Astrocyte (in vitro differentiated cells and primary cell): ENCODE measurements around the gene LZTR1. TPM values are rescaled to one million over a fixed set of nuclear protein-coding genes. Genes with fewer than 3 reads are reported as not detected.

Experiments
- DNase-seq: peaks from one replicate; pipeline ENCODE4 v3.0.0-alpha.2; 2010; ENCODE audit warnings: low read depth
- FAIRE-seq: peaks from 2 replicates; lab custom pipeline; 2011; peaks lifted over from hg19 to GRCh38; lab: Jason Lieb, UNC
- H2AFZ ChIP-seq: 2 replicates; pipeline ENCODE4 v1.6.0; 2012; ENCODE audit warnings: low read depth, low read length, inconsistent platforms
- H3K27ac ChIP-seq: 2 replicates; pipeline ENCODE4 v1.5.1; 2011; ENCODE audit warnings: low read depth, low read length, inconsistent platforms
- H3K27me3 ChIP-seq: 2 replicates; pipeline ENCODE4 v1.6.0; 2011; ENCODE audit warnings: low read length, inconsistent platforms; ENCODE audit not compliant: insufficient read depth
- H3K36me3 ChIP-seq: 2 replicates; pipeline ENCODE4 v1.5.1; 2011; ENCODE audit warnings: low read length, inconsistent platforms; ENCODE audit not compliant: insufficient read depth
- H3K4me1 ChIP-seq: 2 replicates; pipeline ENCODE4 v1.5.1; 2011; ENCODE audit warnings: low read length, inconsistent platforms; ENCODE audit not compliant: insufficient read depth
- H3K4me2 ChIP-seq: 2 replicates; pipeline ENCODE4 v1.6.0; 2012; ENCODE audit warnings: low read length, inconsistent platforms
- H3K4me3 ChIP-seq: 2 replicates; pipeline ENCODE4 v1.5.1; 2011; ENCODE audit warnings: low read depth, mild to moderate bottlenecking, low read length, inconsistent platforms; ENCODE audit not compliant: insufficient read depth
- H3K79me2 ChIP-seq: 2 replicates; pipeline ENCODE4 v1.6.0; 2012; ENCODE audit warnings: mild to moderate bottlenecking, low read length, inconsistent platforms; ENCODE audit not compliant: insufficient read depth
- H3K9ac ChIP-seq: 2 replicates; pipeline ENCODE4 v1.6.0; 2012; ENCODE audit warnings: mild to moderate bottlenecking, low read length, inconsistent platforms
- H3K9me3 ChIP-seq: 2 replicates; pipeline ENCODE4 v1.5.1; 2012; ENCODE audit warnings: low read depth, mild to moderate bottlenecking, low read length, inconsistent platforms; ENCODE audit not compliant: insufficient read depth
- H4K20me1 ChIP-seq: 2 replicates; pipeline ENCODE4 v1.6.0; 2012; ENCODE audit warnings: low read length, inconsistent platforms; ENCODE audit not compliant: insufficient read depth
- H3K27ac Mint-ChIP-seq: one replicate; pipeline ENCODE4 v1.8.0; 2021; ENCODE audit warnings: mild to moderate bottlenecking, mixed read lengths; ENCODE audit not compliant: unreplicated experiment
- H3K27me3 Mint-ChIP-seq: one replicate; pipeline ENCODE4 v1.8.0; 2021; ENCODE audit warnings: low read depth, mixed read lengths; ENCODE audit not compliant: unreplicated experiment
- H3K36me3 Mint-ChIP-seq: one replicate; pipeline ENCODE4 v1.8.0; 2021; ENCODE audit warnings: low read depth, mixed read lengths; ENCODE audit not compliant: unreplicated experiment
- H3K4me1 Mint-ChIP-seq: one replicate; pipeline ENCODE4 v1.8.0; 2021; ENCODE audit warnings: low read depth, mixed read lengths; ENCODE audit not compliant: unreplicated experiment
- H3K4me3 Mint-ChIP-seq: one replicate; pipeline ENCODE4 v1.8.0; 2021; ENCODE audit warnings: mild to moderate bottlenecking, moderate library complexity, mixed read lengths; ENCODE audit not compliant: unreplicated experiment
- H3K9me3 Mint-ChIP-seq: one replicate; pipeline ENCODE4 v1.8.0; 2021; ENCODE audit warnings: mild to moderate bottlenecking, mixed read lengths; ENCODE audit not compliant: unreplicated experiment
- EZH2 ChIP-seq: IDR thresholded peaks from 2 replicates; pipeline ENCODE4 v1.6.1; 2012; ENCODE audit warnings: mild to moderate bottlenecking, low read length, inconsistent platforms; ENCODE audit not compliant: insufficient read depth
- total RNA-seq: library from RNA; stranded (reverse); gene quantifications from 2 replicates; pipeline ENCODE4 v1.2.1, GENCODE V29; 2021
- TF ChIP-seq, protein P1 (sequence below): IDR thresholded peaks from 2 replicates; pipeline ENCODE4 v1.5.1; 2011; ENCODE audit warnings: low read depth, mild to moderate bottlenecking, inconsistent platforms, low read length, moderate library complexity; ENCODE audit not compliant: insufficient read depth

The LZTR1 gene
- total RNA-seq, 1 donor from 2014 or later, result 62.0 TPM

DNA sequence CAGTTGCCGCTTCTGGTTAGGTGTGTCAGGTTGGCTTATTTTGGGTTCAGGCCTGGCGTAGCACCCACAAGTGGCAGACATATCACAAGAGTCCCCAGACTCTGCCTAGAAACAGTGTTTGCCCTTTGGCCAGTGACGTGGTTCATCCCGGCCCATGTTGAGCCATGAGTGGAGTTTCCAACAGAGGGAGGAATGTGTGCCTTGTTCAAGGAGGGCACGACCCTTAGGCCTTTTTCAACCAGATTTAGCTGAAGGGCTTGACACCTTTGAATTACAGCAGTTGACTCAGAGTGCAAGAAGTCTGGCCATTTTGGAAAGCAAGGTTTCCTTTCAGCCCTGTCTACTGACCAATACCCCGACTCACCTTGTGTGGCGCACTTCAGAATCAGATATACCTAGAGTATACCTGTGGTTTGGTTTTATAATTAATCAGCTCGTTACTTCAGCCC, 30.1 kb upstream of the LZTR1 start:
- Histone ChIP-seq H3K9ac (no peak overlapping the region), H3K4me3 (no peak overlapping the region), H3K27me3 (no peaks in the 10 kb centered on the region), H2AFZ (no peak overlapping the region), H4K20me1 (peaks cover 80% of the 10 kb centered on the region), H3K4me1 (peaks cover 3% of the 10 kb centered on the region), H3K27ac (no peak overlapping the region), H3K36me3 (peaks cover 32% of the 10 kb centered on the region), H3K79me2 (peaks cover 61% of the 10 kb centered on the region), H3K9me3 (no peaks in the 10 kb centered on the region), H3K4me2 (no peak overlapping the region)
- Mint-ChIP-seq H3K27me3 (no peaks in the 10 kb centered on the region), H3K27ac (peak overlapping the region; percentile 62), H3K9me3 (no peaks in the 10 kb centered on the region), H3K4me1 (peaks cover 29% of the 10 kb centered on the region), H3K4me3 (no peak overlapping the region), H3K36me3 (peaks cover 7% of the 10 kb centered on the region)
- TF ChIP-seq, protein P1, sequence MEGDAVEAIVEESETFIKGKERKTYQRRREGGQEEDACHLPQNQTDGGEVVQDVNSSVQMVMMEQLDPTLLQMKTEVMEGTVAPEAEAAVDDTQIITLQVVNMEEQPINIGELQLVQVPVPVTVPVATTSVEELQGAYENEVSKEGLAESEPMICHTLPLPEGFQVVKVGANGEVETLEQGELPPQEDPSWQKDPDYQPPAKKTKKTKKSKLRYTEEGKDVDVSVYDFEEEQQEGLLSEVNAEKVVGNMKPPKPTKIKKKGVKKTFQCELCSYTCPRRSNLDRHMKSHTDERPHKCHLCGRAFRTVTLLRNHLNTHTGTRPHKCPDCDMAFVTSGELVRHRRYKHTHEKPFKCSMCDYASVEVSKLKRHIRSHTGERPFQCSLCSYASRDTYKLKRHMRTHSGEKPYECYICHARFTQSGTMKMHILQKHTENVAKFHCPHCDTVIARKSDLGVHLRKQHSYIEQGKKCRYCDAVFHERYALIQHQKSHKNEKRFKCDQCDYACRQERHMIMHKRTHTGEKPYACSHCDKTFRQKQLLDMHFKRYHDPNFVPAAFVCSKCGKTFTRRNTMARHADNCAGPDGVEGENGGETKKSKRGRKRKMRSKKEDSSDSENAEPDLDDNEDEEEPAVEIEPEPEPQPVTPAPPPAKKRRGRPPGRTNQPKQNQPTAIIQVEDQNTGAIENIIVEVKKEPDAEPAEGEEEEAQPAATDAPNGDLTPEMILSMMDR, result no peak
- TF ChIP-seq EZH2, result no peak
- FAIRE-seq (no peak), DNase-seq (no peak)

DNA sequence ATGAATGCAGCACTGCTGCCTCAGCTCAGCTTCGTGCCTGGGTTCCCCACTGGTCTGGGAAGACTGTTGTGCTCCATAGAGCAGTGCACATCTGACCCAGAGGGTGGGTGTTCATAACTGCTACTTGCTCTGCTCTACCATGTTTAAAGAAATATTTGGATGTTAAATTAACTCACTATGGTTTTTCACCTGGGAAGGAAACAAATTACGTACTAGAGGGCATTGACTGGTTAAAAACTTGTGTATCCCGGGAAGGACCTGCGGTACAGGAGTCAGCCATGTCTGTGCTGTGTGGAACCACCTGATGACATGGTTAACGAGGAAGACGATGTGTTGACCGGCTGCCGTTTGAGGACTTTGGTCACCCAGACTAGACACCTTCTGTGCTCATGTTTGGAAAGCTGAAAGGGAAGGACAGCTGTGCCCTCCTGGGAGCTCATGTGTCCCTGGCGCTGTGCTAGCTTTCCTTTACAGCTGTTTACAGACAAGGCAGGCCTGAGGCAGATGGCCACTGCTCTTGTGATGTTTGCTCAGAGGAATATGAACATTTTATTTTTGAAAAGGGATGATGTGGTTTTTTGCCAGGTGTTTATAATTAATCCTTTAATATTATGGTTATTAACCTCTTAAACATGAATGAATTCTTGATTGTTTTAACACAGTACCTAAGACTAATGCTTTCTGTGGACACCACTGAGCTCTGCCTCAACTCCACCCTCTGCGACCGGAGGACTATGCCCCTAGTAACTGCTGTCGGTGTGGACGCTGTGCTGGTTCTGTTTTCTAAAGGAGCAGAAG, 29.4 kb upstream of the LZTR1 start:
- Mint-ChIP-seq H3K36me3 (peaks cover 7% of the 10 kb centered on the region), H3K27me3 (no peaks in the 10 kb centered on the region), H3K9me3 (no peaks in the 10 kb centered on the region), H3K4me3 (no peak overlapping the region), H3K4me1 (peaks cover 29% of the 10 kb centered on the region), H3K27ac (no peak overlapping the region)
- Histone ChIP-seq H3K4me3 (no peak overlapping the region), H3K4me1 (peaks cover 9% of the 10 kb centered on the region), H3K9ac (no peak overlapping the region), H3K27me3 (no peaks in the 10 kb centered on the region), H3K4me2 (no peak overlapping the region), H3K36me3 (peaks cover 32% of the 10 kb centered on the region), H3K27ac (no peak overlapping the region), H2AFZ (no peak overlapping the region), H3K79me2 (peaks cover 53% of the 10 kb centered on the region), H4K20me1 (peaks cover 74% of the 10 kb centered on the region), H3K9me3 (no peaks in the 10 kb centered on the region)
- TF ChIP-seq, protein P1, result no peak
- TF ChIP-seq EZH2, result no peak
- no peak for DNase-seq
- FAIRE-seq, result no peak

DNA sequence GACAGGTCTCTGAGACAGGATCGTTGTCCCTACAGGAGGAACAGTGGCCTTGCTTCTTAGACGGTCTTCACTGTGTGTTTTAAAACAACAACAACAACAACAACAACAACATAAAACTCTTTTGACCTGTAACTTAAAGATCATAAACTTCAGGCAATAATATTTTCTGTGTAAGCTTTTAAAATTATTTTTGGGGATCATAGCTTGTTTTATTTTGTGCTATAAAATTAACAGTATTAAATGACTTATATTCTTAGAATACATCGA, 28.8 kb upstream of the LZTR1 start:
- DNase-seq, result no peak
- no peak overlapping the region for H3K4me3 Mint-ChIP-seq
- TF ChIP-seq EZH2, result no peak
- TF ChIP-seq, protein P1, result no peak
- Histone ChIP-seq H3K9me3 (no peaks in the 10 kb centered on the region), H2AFZ (no peak overlapping the region), H3K27me3 (no peaks in the 10 kb centered on the region), H3K4me1 (peaks cover 14% of the 10 kb centered on the region), H3K4me3 (no peak overlapping the region), H3K9ac (no peak overlapping the region), H3K36me3 (peaks cover 32% of the 10 kb centered on the region), H3K27ac (no peak overlapping the region), H3K4me2 (no peak overlapping the region), H3K79me2 (peaks cover 48% of the 10 kb centered on the region), H4K20me1 (peaks cover 69% of the 10 kb centered on the region)
- H3K27me3 Mint-ChIP-seq, result no peaks in the 10 kb centered on the region
- peaks cover 7% of the 10 kb centered on the region for H3K36me3 Mint-ChIP-seq
- FAIRE-seq, result no peak
- no peak overlapping the region for H3K27ac Mint-ChIP-seq
- H3K4me1 Mint-ChIP-seq, result peaks cover 29% of the 10 kb centered on the region
- no peaks in the 10 kb centered on the region for H3K9me3 Mint-ChIP-seq
